Endodermal cell (in vitro differentiated cells): ENCODE results near the gene NUAK2. TPM values are rescaled to one million over a fixed set of nuclear protein-coding genes. Genes with fewer than 3 reads are reported as not detected.

ENCODE experiments used
- DNase-seq: peaks from one replicate; pipeline ENCODE4 v3.0.0-alpha.2; 2017
- H3K27ac ChIP-seq: 2 replicates; pipeline ENCODE4 v1.5.1; 2013; ENCODE audit warnings: mild to moderate bottlenecking, low read depth, low read length, moderate library complexity
- H3K27me3 ChIP-seq: 2 replicates; pipeline ENCODE4 v1.6.1; 2013; ENCODE audit warnings: mild to moderate bottlenecking, low read length, moderate library complexity; ENCODE audit not compliant: insufficient read depth, control insufficient read depth, poor library complexity, severe bottlenecking
- H3K36me3 ChIP-seq: 2 replicates; pipeline ENCODE4 v1.7.0; 2013; ENCODE audit warnings: mild to moderate bottlenecking, low read length, moderate library complexity; ENCODE audit not compliant: control insufficient read depth, insufficient read depth
- H3K4me1 ChIP-seq: one replicate; pipeline ENCODE4 v1.7.0; 2013; ENCODE audit warnings: low read length; ENCODE audit not compliant: control insufficient read depth, insufficient read depth
- H3K4me3 ChIP-seq: 2 replicates; pipeline ENCODE4 v1.5.1; 2013; ENCODE audit warnings: mild to moderate bottlenecking, low read length, moderate library complexity
- H3K9ac ChIP-seq: 2 replicates; pipeline ENCODE4 v1.6.1; 2013; ENCODE audit warnings: mild to moderate bottlenecking, low read length, moderate library complexity; ENCODE audit not compliant: poor library complexity, severe bottlenecking; ENCODE audit errors: extremely low read depth
- H3K9me3 ChIP-seq: 2 replicates; pipeline ENCODE4 v1.6.1; 2013; ENCODE audit warnings: mild to moderate bottlenecking, low read length, moderate library complexity; ENCODE audit not compliant: control insufficient read depth
- H3K27ac Mint-ChIP-seq: 2 replicates; pipeline ENCODE4 v1.8.0; 2020; ENCODE audit warnings: mixed read lengths
- H3K27me3 Mint-ChIP-seq: 2 replicates; pipeline ENCODE4 v1.8.0; 2021; ENCODE audit warnings: mild to moderate bottlenecking, mixed read lengths; ENCODE audit not compliant: insufficient read depth
- H3K36me3 Mint-ChIP-seq: 2 replicates; pipeline ENCODE4 v1.8.0; 2020; ENCODE audit warnings: low read depth, mixed read lengths
- H3K4me1 Mint-ChIP-seq: 2 replicates; pipeline ENCODE4 v1.8.0; 2020; ENCODE audit warnings: mixed read lengths
- H3K4me3 Mint-ChIP-seq: 2 replicates; pipeline ENCODE4 v1.8.0; 2020; ENCODE audit warnings: mild to moderate bottlenecking, moderate library complexity, mixed read lengths
- H3K9me3 Mint-ChIP-seq: 2 replicates; pipeline ENCODE4 v1.8.0; 2020; ENCODE audit warnings: mild to moderate bottlenecking, mixed read lengths
- WGBS, 2 experiments: methylation state at CpG; one replicate each; pipeline versions ENCODE4 v1.1.5 to v1.1.7; 2013; ENCODE audit warnings: missing lambda C conversion rate in 2 of 2, mixed read lengths in 1 of 2; ENCODE audit not compliant: insufficient coverage in 1 of 2, insufficient read length in 1 of 2; 5-methylcytosine and 5-hydroxymethylcytosine counted together
- total RNA-seq, 2 donors: library from RNA; stranded (reverse); fragmentation: NEBNext Ultra II Directional in 1 of 2; extraction: Animal tissue kit (Norgen Biotek cat#: 25700) in 1 of 2; gene quantifications; 2 replicates in 1 of 2; 3 replicates in 1 of 2; pipeline ENCODE4 v1.2.1, GENCODE V29; 2021
- TF ChIP-seq, protein P1 (sequence below): fragments of 200-600 bp; sonication (generic); conservative IDR thresholded peaks from 2 replicates; pipeline ENCODE4 v1.5.0; 2021; ENCODE audit warnings: antibody characterized with exemption, mild to moderate bottlenecking

The NUAK2 gene
- total RNA-seq, 2 donors from 2014 or later = 13.4 to 19.1 TPM

DNA sequence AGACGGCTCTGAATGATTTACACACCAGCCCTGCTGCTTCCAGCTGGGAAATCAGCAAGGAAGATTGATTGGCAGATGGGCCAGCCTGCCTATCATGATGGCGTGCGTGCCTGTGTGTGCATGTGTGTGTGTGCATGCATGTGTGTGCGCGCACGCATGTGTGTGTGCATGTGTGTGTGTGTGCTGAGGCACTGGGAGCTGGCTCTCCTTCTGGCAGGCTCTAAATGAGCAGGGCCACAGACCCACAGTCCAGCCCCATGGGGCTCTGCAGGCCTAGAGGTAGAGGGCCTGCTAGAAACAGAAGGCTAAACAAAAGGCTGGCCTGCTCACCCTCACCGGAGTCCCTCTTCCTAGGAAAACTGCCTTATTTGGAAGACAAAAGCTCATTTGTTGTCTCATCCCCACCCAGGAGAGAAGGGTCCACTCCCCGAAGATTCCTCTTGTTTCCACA, 29.2 kb upstream of the NUAK2 start:
- TF ChIP-seq, protein P1, sequence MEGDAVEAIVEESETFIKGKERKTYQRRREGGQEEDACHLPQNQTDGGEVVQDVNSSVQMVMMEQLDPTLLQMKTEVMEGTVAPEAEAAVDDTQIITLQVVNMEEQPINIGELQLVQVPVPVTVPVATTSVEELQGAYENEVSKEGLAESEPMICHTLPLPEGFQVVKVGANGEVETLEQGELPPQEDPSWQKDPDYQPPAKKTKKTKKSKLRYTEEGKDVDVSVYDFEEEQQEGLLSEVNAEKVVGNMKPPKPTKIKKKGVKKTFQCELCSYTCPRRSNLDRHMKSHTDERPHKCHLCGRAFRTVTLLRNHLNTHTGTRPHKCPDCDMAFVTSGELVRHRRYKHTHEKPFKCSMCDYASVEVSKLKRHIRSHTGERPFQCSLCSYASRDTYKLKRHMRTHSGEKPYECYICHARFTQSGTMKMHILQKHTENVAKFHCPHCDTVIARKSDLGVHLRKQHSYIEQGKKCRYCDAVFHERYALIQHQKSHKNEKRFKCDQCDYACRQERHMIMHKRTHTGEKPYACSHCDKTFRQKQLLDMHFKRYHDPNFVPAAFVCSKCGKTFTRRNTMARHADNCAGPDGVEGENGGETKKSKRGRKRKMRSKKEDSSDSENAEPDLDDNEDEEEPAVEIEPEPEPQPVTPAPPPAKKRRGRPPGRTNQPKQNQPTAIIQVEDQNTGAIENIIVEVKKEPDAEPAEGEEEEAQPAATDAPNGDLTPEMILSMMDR = no peak
- no peaks in the 10 kb centered on the region for H3K9me3 ChIP-seq
- peak; percentile 73 for DNase-seq
- H3K27ac ChIP-seq = peak overlapping the region; percentile 90
- no peak overlapping the region for H3K4me3 Mint-ChIP-seq
- peaks cover 38% of the 10 kb centered on the region for H3K4me1 Mint-ChIP-seq
- H3K36me3 ChIP-seq = no peaks in the 10 kb centered on the region
- H3K27me3 ChIP-seq = peaks cover 1% of the 10 kb centered on the region
- peaks cover 11% of the 10 kb centered on the region for H3K4me1 ChIP-seq
- peaks cover 28% of the 10 kb centered on the region for H3K27me3 Mint-ChIP-seq
- 27 to 55% methylated on average over 3 to 8 of the region's 8 CpGs for WGBS, 2 experiments
- no peak overlapping the region for H3K9ac ChIP-seq
- no peak overlapping the region for H3K4me3 ChIP-seq
- peak overlapping the region; percentile 53 for H3K27ac Mint-ChIP-seq
- no peaks in the 10 kb centered on the region for H3K9me3 Mint-ChIP-seq
- no peaks in the 10 kb centered on the region for H3K36me3 Mint-ChIP-seq

DNA sequence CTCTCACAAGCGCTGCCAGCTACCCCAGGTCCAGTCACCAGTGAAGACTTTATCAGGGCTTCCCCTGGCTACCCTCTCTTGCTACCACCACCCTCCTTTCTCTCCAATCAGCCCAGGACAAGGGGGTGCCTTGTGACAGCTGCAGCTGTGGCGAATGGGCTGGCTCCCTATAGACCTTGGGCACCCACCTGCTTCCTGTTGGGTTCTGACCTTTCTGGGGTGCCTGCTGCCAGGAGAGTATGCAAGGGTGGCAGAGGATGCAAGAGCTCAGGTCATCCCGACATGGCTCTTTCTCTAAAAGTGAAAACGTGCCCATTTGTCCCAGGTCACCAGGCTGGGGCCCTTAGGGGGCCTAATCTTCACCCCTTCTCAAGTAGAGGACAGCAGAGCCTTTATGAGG, 28.6 kb upstream of the NUAK2 start:
- Mint-ChIP-seq H3K27me3 (peaks cover 34% of the 10 kb centered on the region), H3K4me3 (no peak overlapping the region), H3K4me1 (peaks cover 38% of the 10 kb centered on the region), H3K36me3 (no peaks in the 10 kb centered on the region), H3K27ac (no peak overlapping the region), H3K9me3 (no peaks in the 10 kb centered on the region)
- Histone ChIP-seq H3K36me3 (no peaks in the 10 kb centered on the region), H3K9ac (no peak overlapping the region), H3K27ac (peak overlapping the region; percentile 90), H3K4me3 (no peak overlapping the region), H3K4me1 (peaks cover 11% of the 10 kb centered on the region), H3K9me3 (no peaks in the 10 kb centered on the region), H3K27me3 (peaks cover 7% of the 10 kb centered on the region)
- TF ChIP-seq, protein P1 = no peak
- 78 to 81% methylated on average over 3 to 4 of the region's 4 CpGs for WGBS, 2 experiments
- DNase-seq = no peak

DNA sequence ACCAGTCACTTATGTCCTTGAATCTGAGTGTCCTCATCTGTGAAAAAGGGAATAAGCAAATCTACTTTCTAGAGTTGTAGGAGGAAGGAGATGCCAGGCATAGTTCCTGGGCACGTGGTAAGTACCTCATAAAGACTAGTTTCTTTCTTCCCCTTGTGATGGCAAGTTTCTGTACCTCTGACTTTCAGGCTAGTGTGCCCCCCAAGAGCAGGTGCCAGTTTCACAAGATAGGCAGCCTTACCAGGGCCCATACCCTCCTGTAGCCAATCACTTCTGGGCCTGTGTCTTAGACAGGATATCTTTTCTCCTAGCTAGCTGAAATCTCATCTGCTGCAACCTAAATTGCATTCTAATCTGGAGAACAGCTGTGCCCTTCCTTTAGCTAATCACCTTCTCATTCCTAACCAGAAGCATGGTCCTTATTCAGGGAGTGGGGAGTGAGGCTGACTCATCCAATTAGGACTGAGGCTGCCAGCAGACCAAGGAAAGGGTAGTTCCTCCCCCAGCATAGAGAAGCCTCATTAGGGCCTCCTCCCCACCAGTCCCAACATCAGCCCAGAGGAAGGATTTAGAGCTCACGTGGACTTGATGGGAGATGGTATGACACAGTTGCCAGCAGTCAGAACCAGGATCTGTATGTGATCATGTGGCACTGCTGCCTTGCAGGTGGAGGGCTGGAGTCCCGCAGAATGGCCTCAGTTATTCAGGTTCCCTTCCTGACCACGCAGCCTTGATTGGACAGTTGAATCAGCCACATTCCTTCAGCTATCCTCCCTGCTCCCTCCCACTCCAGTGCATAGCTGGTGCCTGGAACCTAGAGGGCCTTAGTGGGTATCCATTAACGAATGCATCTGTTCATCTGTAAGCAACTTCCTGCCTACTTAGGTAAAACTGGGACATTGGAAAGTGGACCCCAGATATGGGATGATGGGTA, 27.3 kb upstream of the NUAK2 start:
- Histone ChIP-seq H3K27ac (no peak overlapping the region), H3K9ac (no peak overlapping the region), H3K4me3 (no peak overlapping the region), H3K9me3 (no peaks in the 10 kb centered on the region), H3K36me3 (no peaks in the 10 kb centered on the region), H3K27me3 (peaks cover 16% of the 10 kb centered on the region), H3K4me1 (peaks cover 13% of the 10 kb centered on the region)
- 65 to 68% methylated on average over 4 to 5 of the region's 5 CpGs for WGBS, 2 experiments
- TF ChIP-seq, protein P1 = no peak
- no peak overlapping the region for H3K27ac Mint-ChIP-seq
- peaks cover 43% of the 10 kb centered on the region for H3K4me1 Mint-ChIP-seq
- H3K4me3 Mint-ChIP-seq = no peak overlapping the region
- no peaks in the 10 kb centered on the region for H3K36me3 Mint-ChIP-seq
- no peaks in the 10 kb centered on the region for H3K9me3 Mint-ChIP-seq
- H3K27me3 Mint-ChIP-seq = peaks cover 46% of the 10 kb centered on the region
- DNase-seq = no peak
